ENCODE results near the gene CDKN2B. TPM values are rescaled to one million over a fixed set of nuclear protein-coding genes. Genes with fewer than 3 reads are reported as not detected.

The CDKN2B gene, protein sequence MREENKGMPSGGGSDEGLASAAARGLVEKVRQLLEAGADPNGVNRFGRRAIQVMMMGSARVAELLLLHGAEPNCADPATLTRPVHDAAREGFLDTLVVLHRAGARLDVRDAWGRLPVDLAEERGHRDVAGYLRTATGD
- 0.31 and 0.83 TPM in 2 replicates for total RNA-seq (2014; rRNA removed; shearing (Covaris generic))
- polyA plus RNA-seq (2016; fragmentation: Nextera tagmentation; extraction: Ambion mirVana) = 0.09 and 0.29 TPM in 2 replicates
- long read RNA-seq = 0 reads

- H3K9me2 ChIP-seq (ENCODE audit: insufficient read depth) = no peaks in the 10 kb centered on the region
- peak within 1 kb of the TSS; percentile 99 for H2AFZ ChIP-seq
These were observed at the start of gene CDKN2B for GRCh38 chr9:22008717-22009505. Gene CDKN2B, minus strand, starts transcription at chr9:22009305. Its CDS starts 352 bp downstream, at chr9:22008953.

More at GRCh38 chr9:22008717-22009505, at the start of gene CDKN2B:
- peaks cover 65% of the 10 kb centered on the region for H3K27me3 Mint-ChIP-seq (ENCODE audit: insufficient read depth, low read depth, poor library complexity)
- DNase-seq (ENCODE audit: low spot score) = peak; percentile 96
- H3F3A ChIP-seq (replicated peaks; ENCODE audit: low read depth) = peaks cover 17% of the 10 kb centered on the region
- no peaks in the 10 kb centered on the region for H3K9me3 Mint-ChIP-seq
- H3K4me1 Mint-ChIP-seq = peaks cover 20% of the 10 kb centered on the region
- H3K27me3 ChIP-seq (ENCODE audit: insufficient read depth) = peaks cover 73% of the 10 kb centered on the region
- H3K4me1 ChIP-seq (ENCODE audit: insufficient read depth) = peaks cover 17% of the 10 kb centered on the region
- peak within 1 kb of the TSS; percentile 79 for H3K4me3 Mint-ChIP-seq
- no peaks in the 10 kb centered on the region for H3K36me3 ChIP-seq (ENCODE audit: insufficient read depth)
- TF ChIP-seq CTCF (conservative IDR thresholded peaks at IDR 0.05; ENCODE audit: low read depth in 2 of 2) (peak; percentile 86 to 88), EZH2 (IDR thresholded peaks at IDR 0.05; ENCODE audit: low read depth, unreplicated experiment) (no peak), STAT1 (IDR thresholded peaks at IDR 0.05; ENCODE audit: unreplicated experiment) (no peak), NANOG (IDR thresholded peaks at IDR 0.05; ENCODE audit: borderline replicate concordance) (no peak), ETS1 (IDR thresholded peaks at IDR 0.05) (no peak), EZH2phosphoT487 (IDR thresholded peaks at IDR 0.05; ENCODE audit: unreplicated experiment) (no peak), CREB1 (CRISPR knock-in tag; IDR thresholded peaks at IDR 0.05; ENCODE audit: low read depth) (peak; percentile 72), ZNF331 (CRISPR knock-in tag; IDR thresholded peaks at IDR 0.05; ENCODE audit: low read depth) (no peak), JUNB (IDR thresholded peaks at IDR 0.05; ENCODE audit: unreplicated experiment) (no peak), ZNF114 (CRISPR knock-in tag; IDR thresholded peaks at IDR 0.05) (no peak), ZNF462 (CRISPR knock-in tag; IDR thresholded peaks at IDR 0.05) (no peak), POLR2AphosphoS5 (IDR thresholded peaks at IDR 0.05; ENCODE audit: low read depth) (peak; percentile 68; the same call in 1 of the 2 replicates)
- TF ChIP-seq, protein P1, sequence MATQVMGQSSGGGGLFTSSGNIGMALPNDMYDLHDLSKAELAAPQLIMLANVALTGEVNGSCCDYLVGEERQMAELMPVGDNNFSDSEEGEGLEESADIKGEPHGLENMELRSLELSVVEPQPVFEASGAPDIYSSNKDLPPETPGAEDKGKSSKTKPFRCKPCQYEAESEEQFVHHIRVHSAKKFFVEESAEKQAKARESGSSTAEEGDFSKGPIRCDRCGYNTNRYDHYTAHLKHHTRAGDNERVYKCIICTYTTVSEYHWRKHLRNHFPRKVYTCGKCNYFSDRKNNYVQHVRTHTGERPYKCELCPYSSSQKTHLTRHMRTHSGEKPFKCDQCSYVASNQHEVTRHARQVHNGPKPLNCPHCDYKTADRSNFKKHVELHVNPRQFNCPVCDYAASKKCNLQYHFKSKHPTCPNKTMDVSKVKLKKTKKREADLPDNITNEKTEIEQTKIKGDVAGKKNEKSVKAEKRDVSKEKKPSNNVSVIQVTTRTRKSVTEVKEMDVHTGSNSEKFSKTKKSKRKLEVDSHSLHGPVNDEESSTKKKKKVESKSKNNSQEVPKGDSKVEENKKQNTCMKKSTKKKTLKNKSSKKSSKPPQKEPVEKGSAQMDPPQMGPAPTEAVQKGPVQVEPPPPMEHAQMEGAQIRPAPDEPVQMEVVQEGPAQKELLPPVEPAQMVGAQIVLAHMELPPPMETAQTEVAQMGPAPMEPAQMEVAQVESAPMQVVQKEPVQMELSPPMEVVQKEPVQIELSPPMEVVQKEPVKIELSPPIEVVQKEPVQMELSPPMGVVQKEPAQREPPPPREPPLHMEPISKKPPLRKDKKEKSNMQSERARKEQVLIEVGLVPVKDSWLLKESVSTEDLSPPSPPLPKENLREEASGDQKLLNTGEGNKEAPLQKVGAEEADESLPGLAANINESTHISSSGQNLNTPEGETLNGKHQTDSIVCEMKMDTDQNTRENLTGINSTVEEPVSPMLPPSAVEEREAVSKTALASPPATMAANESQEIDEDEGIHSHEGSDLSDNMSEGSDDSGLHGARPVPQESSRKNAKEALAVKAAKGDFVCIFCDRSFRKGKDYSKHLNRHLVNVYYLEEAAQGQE (IDR thresholded peaks at IDR 0.05; ENCODE audit: unreplicated experiment) = peak; percentile 11
- H3K36me3 Mint-ChIP-seq (ENCODE audit: low read depth) = no peaks in the 10 kb centered on the region
- peak within 1 kb of the TSS; percentile 87 for H3K4me3 ChIP-seq
- H3K27ac ChIP-seq (ENCODE audit: low read depth) = no peak within 1 kb of the TSS
- H4K20me1 ChIP-seq (replicated peaks; ENCODE audit: insufficient read depth) = no peaks in the 10 kb centered on the region
- H3K79me2 ChIP-seq (replicated peaks; ENCODE audit: insufficient read depth) = no peaks in the 10 kb centered on the region
- peak; percentile 76 for ATAC-seq
- H3K27ac Mint-ChIP-seq = no peak within 1 kb of the TSS; the same call in 1 of the 2 replicates
- peak within 1 kb of the TSS; percentile 89 for H3K4me2 ChIP-seq
